OCI-LY7 (cell line): ENCODE data around the gene PEMT.

Experiments
- CTCF ChIP-seq: fragments of 200-600 bp; sonication (generic); conservative IDR thresholded peaks from 2 replicates; pipeline ENCODE4 v1.5.1; 2014; ENCODE audit warnings: mild to moderate bottlenecking, antibody characterized with exemption, low read length, moderate library complexity, mixed read lengths
- EZH2phosphoT487 ChIP-seq: fragments of 200-600 bp; sonication (generic); IDR thresholded peaks from 2 replicates; pipeline ENCODE4 v1.6.1; 2018; ENCODE audit warnings: low read depth, borderline replicate concordance, mild to moderate bottlenecking, mixed run types, antibody characterized with exemption, low read length, moderate library complexity, mixed read lengths

- TF ChIP-seq CTCF, result no peak
- no peak for TF ChIP-seq EZH2phosphoT487
Measured at GRCh38 chr17:17557796-17558195, 33.7 kb downstream of the PEMT start.
